Hindlimb muscle (tissue), 1 donor: Measurements from ENCODE around the gene TAP2. TPM values are rescaled to one million over a fixed set of nuclear protein-coding genes. Genes with fewer than 3 reads are reported as not detected.
"Not testable (repeated sequence)": the region's sequence is repeated elsewhere in the genome, so short reads cannot be mapped to it uniquely, and the experiment has no call there.

Experiments
- DNase-seq: peaks from one replicate; pipeline ENCODE4 v3.0.0-alpha.2; 2013
- polyA plus RNA-seq: library from polyadenylated mRNA; unstranded; fragments of 120-200 nt; gene quantifications from one replicate; pipeline ENCODE4 v1.2.1, GENCODE V29; 2013; ENCODE audit not compliant: insufficient read length

Gene TAP2
- polyA plus RNA-seq, 1 donor, result 8.1 TPM

GRCh38 chr6:32832535-32832934, 6.0 kb downstream of the TAP2 start:
- no peak for DNase-seq

GRCh38 chr6:32830936-32831335, 7.6 kb downstream of the TAP2 start:
- no peak for DNase-seq

DNA sequence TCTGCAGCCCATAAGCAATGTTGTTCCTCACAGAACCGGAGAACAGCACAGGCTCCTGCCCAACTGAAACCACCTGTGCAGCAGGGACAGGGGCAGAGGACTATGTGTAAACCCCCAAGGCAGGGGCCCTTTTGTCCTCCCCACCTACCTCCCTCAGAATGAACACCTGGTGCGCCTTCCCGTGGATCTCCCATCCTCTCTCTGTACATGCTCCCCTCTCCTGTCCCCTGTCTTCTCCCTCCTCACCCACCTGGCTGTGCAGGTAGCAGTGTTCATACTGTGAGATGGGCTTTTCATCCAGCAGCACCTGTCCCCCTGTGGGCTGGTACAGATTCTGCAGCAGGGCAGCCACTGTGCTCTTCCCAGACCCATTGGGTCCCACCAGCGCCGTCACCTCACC, 8.5 kb downstream of the TAP2 start:
- DNase-seq, result no peak

- no peak for DNase-seq
Measured at GRCh38 chr6:32829495-32829894, 9.0 kb downstream of the TAP2 start.

DNA sequence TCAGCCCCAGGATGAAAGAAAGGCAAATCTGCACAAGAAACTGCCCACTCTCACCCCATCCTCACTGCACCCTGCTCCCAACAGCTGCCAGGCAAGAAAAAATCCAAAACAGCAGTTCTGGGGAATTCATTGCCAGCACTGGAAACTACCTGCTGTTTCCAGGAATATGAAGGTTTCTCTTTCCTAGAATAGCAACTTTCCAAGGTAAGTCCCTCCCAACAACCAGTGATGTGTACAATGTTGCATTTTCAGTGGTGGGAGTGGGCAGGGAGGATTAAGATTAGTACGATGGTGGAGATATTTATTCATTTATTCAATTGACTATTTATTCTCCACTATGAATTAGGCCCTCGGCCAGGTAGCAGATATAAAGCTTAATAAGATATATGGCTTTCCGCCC, 11.5 kb downstream of the TAP2 start:
- DNase-seq, result no peak

- no peak for DNase-seq
Measured at GRCh38 chr6:32825966-32826365, 12.6 kb downstream of the TAP2 start.

GRCh38 chr6:32819729-32820128, 18.8 kb downstream of the TAP2 start:
- DNase-seq, result no peak

- DNase-seq, result no peak
Measured at GRCh38 chr6:32818867-32819266, 19.7 kb downstream of the TAP2 start.

- DNase-seq, result no peak
Measured at GRCh38 chr6:32816746-32817204, 21.8 kb downstream of the TAP2 start, which contains the start of gene HLA-DOB. Gene HLA-DOB (minus strand): TSS chr6:32817002. CDS start chr6:32816951, 51 bp downstream.

DNA sequence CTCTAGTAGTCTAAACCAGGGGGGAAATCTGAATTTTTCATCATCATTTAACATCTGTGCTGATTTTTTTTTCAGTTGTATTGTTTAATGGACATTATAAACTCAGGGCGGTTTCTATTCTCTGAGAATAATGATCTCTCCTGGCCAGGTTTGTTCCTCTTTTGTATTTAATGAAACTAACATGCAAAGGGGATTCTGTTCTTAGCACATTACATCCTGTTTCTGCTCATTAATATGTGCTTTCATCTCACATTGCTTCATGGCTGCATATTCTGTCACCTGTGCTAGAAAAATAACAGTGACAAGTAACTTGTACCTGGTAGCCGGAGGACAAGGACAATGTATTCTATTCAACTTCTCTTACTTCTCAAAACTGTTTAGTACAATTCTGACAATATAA, 22.5 kb downstream of the TAP2 start:
- no peak for DNase-seq

DNA sequence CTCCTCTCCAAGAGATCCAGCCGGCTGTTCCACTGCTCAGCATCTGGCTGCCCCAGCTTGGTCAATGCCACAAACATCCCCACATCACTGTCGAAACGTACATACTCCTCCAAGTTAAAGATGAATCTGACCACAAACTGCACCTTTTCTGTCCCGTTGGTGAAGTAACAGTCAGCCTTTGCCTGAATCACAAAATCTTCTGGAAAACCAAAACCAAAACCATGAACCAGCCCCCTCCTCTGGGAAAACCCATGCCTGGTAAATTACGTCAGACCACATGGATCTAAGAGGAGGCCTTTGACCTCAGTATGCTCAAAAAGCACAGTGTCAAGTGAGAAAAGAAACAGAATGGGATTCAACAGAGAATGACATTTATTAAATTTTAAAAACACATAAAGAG, 23.4 kb downstream of the TAP2 start:
- no peak for DNase-seq

DNA sequence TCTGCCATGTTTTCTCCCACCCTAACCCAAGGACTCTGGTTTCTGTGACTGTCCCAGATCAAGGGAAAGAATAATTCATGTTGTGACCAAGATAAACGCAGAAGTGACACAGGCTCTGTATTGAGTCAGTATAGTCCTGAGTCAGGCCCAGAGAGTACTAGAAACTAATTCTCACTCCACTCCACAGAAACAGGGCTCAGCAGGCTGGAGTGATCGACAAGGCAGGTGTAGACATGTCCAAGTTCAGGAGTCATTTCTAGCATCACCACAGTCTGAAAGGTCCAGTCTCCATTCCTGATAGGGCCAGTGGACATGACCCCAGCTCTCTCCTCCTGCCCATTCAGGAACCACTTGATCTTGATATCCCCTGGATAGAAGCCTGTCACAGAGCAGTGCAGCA, 24.4 kb downstream of the TAP2 start:
- DNase-seq, result no peak

GRCh38 chr6:32809171-32809570, 29.4 kb downstream of the TAP2 start:
- DNase-seq, result no peak

DNA sequence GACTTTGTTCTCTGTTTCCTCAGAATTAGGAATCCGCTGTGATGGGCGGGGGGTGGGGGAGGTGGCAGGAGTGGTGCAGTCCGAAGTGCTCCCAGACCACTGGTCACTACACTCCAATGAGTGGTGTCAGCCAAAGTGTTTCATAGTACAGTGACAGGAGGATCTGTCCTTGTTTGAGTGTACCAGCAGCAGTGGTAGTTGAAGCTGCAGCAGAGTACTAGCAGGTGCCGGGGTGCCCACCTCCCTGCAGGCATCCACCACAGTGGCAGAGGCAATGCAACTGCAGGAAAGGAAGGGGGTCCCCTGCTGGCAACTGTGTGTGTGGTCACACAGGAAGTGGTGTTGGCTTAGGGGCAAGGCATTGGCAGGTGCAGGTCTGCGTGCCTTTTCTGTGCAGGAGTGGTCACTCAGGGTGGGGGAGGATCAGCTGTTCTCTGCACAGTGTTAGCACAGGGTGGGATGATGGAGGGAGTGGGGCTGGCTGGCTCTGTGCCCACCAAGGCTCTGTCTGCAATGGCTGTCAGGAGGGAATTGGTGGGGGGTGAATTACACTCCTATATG, 31.4 kb downstream of the TAP2 start:
- no peak for DNase-seq

DNA sequence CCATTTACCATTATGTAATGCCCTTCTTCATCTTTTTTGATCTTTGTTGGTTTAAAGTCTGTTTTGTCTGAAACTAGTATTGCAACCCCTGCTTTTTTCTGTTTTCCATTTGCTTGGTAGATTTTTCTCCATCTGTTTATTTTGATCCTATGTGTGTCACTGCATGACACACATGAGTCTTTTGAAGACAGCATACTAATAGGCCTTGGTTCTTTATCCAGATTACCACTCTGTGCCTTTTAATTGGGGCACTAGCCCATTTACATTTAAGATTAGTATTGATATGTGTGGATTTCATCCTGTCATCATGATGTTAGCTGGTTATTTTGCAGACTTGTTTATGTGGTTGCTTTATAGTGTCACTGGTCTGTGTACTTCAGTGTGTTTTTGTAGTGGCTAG, 33.1 kb downstream of the TAP2 start:
- DNase-seq, result not testable (repeated sequence)

DNA sequence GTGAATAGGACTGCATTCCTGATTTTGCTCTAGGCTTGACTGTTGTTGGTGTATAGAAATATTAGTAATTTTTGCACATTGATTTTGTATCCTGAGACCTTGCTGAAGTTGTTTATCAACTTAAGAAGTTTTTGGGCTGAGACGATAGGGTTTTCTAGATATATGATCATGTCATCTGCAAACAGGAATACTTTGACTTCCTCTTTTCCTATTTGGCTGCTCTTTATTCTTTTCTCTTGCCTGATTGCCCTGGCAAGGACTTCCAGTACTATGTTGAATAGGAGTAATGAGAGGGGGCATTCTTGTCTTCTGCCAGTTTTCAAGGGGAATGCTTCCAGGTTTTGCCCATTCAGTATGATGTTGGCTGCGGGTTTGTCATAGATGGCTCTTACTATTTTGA, 35.1 kb downstream of the TAP2 start:
- DNase-seq, result no peak

GRCh38 chr6:32799740-32800139, 38.8 kb downstream of the TAP2 start:
- no peak for DNase-seq

DNA sequence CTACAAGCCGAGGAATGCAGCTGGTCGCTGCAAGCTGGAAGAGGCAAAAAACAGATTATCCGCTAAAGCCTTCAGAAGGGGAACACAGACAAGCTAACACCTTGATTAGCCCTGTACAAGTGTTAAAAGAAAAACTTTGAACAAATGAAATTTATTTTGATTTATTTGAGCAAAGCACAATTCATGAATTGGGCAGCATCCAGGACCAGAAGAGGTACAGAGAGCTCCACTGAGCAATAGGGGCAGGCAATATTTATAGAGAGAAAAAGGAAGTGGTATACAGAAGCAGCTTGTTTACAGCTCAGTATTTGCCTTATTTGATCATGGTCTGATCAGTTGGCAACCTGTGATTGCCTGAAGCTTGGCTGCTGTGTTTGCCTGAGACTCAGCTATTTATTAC, 39.4 kb downstream of the TAP2 start:
- no peak for DNase-seq

DNA sequence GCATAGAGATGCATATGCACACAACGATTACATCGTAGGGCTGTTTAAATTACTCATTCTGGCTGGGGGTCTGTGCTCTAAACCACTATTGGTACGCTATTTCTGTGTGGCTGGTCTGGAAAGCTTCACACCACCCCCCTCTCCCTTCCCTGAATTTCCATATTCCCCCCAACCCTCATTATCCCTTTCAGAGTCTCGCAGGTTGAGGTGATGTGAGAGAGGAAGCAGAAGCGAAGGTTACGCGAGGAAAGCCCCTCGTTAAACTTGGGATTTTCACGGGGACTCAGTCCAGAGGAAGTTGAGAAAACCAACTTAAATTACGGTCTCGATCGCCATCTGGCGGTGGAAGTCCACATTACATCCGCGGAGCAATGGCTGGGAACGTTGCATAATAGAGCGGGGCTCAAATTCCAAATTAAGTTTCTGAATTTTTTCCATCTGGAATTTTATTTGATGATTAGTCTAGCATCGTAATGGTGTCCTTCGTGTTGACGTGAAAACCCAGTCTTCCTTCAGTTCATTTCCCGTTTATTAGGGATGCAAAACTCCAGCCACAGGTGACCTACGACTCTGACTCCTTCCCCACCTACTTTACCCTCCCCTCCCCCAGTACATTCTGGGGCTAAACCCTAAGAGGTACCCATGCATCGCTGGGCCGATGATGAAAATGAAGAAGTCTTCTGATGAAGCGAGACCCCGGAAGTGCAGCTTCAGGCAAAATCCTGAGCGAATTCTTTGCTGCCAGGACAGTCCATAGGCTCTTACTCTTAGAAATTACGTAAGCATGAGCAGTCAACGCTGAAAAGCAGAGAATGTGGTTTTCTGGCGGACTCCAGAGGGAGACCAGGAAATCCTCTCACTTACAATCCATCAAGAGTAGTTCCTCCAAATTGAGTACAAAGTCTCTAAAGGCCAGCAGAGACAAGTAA, 41.4 kb downstream of the TAP2 start:
- DNase-seq, result peak; percentile 69

GRCh38 chr6:32794510-32794909, 44.0 kb downstream of the TAP2 start:
- DNase-seq, result no peak

DNA sequence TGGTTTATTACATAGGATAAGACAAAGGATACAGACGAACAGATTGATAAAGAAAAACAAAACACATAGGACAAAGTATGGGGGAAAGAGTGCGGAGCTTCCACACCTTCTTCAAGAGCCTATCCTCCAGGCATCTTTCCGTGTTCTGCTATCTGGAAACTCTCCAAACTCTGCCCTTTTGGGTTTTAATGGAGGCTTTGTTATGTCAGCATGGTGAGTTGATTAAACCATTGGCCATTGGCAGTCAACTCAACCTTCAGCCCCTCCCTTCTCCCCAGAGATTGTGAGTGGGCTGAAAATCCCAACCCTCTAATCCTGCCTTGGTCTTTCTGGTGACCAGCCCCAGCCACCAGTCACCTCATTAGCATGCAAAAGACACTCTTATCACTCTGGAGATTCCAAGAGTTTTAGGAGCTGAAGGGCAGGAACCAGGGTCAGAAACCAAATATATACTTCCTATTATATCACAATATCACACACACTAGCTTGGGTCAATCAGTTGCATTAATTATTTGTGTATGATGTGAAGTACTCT, 45.6 kb downstream of the TAP2 start:
- DNase-seq, result no peak

DNA sequence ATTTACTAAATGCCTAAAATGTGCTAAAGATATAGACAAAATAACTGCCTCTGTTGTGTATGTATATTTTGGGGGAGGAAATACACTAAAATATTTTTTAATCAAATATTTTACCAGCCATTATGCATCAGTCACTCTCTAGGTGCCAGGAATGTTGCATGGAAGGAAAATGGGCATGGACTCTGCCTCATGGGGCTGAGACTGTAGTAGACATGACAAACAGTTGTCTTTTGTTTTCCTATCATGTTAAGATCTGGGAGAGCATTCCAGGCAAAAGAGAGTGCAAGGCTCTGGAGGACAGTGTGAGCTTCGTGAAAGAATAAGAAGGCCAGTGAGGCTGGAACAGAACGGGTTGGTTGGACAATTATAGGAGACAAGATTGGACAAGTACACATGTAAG, 48.2 kb downstream of the TAP2 start:
- no peak for DNase-seq
